NCI-H226 (cell line): Measurements from ENCODE around the gene FTO.

Experiments
- DNase-seq: peaks from one replicate; pipeline ENCODE4 v3.0.0-alpha.2; 2015

FTO gene

DNA sequence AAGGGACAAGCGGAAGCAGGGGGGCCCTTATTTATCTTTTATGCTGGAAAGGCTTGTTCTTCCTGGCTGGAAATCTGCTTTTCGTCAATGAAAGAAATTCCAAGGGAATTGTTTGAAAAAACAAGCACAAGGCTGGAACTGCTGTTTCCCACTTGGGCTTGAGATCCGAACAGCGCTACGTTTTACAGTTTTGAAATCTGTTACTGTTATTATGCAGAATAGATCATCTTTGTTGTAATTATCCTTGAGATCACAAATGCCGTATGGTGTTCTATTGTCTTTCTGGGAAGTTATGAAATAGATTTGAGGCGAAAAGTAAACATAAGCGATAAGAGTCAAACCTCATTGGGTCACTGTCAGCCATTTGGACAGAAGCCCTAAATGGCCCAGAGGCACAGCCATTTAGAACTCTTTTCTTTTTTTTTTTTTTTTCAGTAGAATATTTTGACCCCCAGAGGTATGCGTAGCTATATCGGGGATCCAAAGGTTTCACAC, 359.4 kb downstream of the FTO start:
- no peak for DNase-seq

DNA sequence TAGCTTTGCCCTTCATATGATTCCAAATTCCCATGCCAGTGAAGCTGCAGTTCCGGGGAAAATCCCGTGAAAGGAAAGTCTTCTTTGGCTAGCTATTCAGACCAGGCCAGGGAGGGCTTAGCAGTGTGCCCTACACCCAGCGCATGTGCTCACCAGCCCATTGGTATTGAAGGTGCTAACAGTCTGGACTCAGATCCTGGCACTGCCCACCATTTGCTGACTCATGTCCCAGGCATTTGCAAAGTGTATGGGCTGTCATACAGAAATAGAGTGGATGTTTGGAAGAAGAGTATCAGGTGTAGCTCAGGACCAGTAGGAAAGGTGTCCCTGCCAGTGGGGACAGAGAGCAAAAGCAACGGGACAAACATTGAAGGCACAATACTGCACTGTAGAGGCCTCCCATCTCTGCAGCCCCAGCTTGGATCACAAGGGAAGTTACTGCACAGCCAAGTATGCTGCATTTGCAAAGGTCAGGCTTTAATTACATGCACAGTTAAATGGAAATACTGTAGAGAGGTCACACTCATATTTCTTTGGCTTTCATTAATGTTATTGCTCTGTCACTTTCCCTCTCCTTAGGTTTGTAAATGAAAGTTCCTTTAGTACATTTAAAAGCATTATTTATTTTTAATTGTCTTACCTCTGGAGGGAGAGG, 362.6 kb downstream of the FTO start:
- DNase-seq = peak; percentile 73

- no peak for DNase-seq
Measured at GRCh38 chr16:54067322-54068065, 363.5 kb downstream of the FTO start.

- DNase-seq = no peak
Measured at GRCh38 chr16:54068212-54068611, 364.3 kb downstream of the FTO start.

- no peak for DNase-seq
Measured at GRCh38 chr16:54069601-54070239, 365.8 kb downstream of the FTO start.

GRCh38 chr16:54070789-54071343, 366.9 kb downstream of the FTO start:
- no peak for DNase-seq

DNA sequence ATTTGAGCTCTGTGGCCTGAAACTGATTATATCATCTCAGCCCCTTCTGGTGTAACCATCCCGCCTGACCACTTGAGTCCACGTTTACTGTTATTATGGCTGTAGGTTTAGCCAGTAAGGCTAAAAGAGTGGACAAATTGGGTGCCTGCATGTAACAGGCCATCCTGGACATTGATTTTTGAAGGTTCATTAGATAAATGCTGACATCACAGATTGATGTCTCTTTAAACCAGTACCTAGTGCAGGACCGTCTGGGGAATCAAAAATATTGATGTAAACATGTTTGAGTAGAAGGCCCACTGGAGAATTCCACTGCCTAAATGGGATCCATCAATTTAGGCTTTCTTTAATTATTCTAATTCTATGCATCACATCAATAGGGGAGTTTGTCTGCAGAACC, 367.6 kb downstream of the FTO start:
- no peak for DNase-seq

- DNase-seq = no peak
Measured at GRCh38 chr16:54072237-54072636, 368.3 kb downstream of the FTO start.

GRCh38 chr16:54073356-54073755, 369.4 kb downstream of the FTO start:
- DNase-seq = no peak

DNA sequence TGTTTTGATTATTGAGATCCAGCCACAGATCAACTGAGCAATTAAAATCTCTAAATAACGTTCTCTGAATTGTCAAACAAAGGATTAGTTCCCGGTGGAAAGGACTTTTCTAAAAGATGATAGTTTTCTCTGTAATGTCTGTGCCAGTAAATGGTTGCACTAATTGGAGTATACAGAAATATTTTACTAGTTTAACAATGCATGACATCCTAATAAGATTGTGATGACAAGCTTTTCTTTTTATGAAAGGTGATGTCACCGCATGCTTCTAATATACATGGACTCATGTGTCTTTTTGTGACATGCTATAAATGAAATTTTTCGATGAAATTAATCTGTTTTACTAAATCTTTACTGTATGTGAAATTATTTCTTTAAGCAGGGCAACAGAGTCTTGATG, 371.5 kb downstream of the FTO start:
- DNase-seq = no peak

- DNase-seq = no peak
Measured at GRCh38 chr16:54076006-54076504, 372.1 kb downstream of the FTO start.

- DNase-seq = peak; percentile 61
Measured at GRCh38 chr16:54077050-54077821, 373.3 kb downstream of the FTO start.

- peak; percentile 86 for DNase-seq
Measured at GRCh38 chr16:54080524-54081008, 376.6 kb downstream of the FTO start.

DNA sequence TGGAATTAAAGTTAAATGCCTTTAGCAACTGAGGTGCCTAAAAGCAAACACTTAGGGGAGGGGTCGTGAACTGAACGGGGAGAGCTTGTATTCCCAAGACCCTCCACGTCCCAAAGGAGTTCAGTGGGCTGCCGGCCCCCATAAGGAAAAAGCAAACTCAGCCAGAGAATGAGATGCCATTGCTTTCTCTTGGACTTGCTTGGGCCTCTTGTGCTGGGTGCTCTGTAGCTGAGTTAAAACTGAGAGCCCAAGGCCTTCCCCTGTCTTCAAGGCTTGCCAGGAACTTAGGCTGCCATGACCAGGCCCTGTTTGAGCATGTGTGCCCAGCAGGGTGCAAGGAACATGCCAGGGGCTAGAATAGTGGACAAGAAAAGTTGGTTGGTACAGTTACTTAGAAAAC, 382.8 kb downstream of the FTO start:
- DNase-seq = no peak

DNA sequence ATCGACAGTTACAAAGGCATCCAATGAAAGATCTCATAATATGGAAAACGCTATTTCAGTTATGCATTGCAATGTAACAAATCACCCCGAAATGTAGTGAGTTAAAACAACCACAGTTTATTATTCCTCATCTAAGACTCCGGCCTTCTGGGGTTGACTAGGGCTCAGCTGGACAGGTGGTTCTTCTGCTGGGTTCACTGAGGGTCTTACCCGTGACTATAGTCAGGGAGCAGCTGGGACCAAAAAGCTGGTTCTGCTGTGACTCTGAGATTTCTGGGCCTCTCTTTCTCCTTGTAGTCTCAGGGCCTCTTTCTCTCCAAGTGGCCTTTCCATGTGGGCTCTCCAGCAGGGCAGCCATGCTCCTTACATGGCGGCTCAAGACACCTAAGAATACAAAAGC, 386.6 kb downstream of the FTO start:
- DNase-seq = no peak

DNA sequence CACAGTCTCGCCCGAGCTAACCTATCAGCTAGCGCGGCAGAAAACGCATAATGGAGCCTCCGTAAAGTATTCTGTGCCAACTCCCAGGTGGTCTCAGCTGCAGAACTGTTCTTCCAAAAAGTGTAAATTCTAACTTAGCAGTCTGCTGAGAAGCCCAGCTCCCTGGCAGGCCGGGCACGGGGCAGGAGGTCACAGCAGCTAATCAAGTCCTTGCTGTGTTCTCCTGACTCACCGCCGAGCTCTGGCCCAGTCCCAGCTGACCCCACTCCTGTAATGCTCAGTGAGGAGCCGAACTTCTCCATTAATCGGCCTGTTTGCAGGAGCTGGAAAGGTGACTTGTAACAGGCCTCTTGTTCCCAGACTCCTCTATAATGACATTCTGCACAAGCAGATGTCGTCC, 389.3 kb downstream of the FTO start:
- no peak for DNase-seq

- DNase-seq = no peak
Measured at GRCh38 chr16:54094641-54095040, 390.7 kb downstream of the FTO start.

GRCh38 chr16:54096607-54097006, 392.7 kb downstream of the FTO start:
- no peak for DNase-seq

GRCh38 chr16:54097774-54098173, 393.8 kb downstream of the FTO start:
- no peak for DNase-seq

- DNase-seq = no peak
Measured at GRCh38 chr16:54098247-54098646, 394.3 kb downstream of the FTO start.

- no peak for DNase-seq
Measured at GRCh38 chr16:54099627-54100026, 395.7 kb downstream of the FTO start.
